ENCODE data around the gene THEM4.

THEM4 gene

DNA sequence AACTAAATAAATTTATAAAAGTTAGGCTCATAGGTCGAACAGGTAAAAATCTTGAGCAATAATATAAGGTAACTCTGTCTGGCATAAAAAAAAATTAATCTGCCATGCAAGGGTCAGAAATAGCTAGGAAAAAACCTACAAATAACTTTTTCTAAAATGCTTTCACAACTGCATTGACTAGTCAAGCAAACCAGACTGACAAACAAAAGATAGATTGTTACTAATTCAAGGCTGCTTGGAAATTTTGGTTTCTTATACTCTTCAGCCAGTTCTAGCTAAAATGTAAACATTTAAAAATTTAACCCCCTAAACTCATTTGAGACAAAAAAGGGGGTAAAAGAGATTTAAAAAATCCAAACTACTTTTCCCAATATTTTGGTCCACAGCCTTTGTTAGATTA lies 43.5 kb upstream of the THEM4 start:
- Histone ChIP-seq H3K27ac (ENCODE audit: poor library complexity, severe bottlenecking) (no peak overlapping the region), H3K27me3 (ENCODE audit: insufficient read depth, poor library complexity, severe bottlenecking) (no peaks in the 10 kb centered on the region), H3K36me3 (ENCODE audit: low read depth) (no peaks in the 10 kb centered on the region), H3K4me1 (ENCODE audit: insufficient read depth, poor library complexity, severe bottlenecking) (no peaks in the 10 kb centered on the region), H3K4me3 (ENCODE audit: severe bottlenecking) (no peak overlapping the region), H3K9me3 (ENCODE audit: severe bottlenecking) (no peaks in the 10 kb centered on the region)
- DNase-seq (ENCODE audit: low spot score) (no peak), ATAC-seq (ENCODE audit: low read depth) (no peak)
- TF ChIP-seq, protein P1, sequence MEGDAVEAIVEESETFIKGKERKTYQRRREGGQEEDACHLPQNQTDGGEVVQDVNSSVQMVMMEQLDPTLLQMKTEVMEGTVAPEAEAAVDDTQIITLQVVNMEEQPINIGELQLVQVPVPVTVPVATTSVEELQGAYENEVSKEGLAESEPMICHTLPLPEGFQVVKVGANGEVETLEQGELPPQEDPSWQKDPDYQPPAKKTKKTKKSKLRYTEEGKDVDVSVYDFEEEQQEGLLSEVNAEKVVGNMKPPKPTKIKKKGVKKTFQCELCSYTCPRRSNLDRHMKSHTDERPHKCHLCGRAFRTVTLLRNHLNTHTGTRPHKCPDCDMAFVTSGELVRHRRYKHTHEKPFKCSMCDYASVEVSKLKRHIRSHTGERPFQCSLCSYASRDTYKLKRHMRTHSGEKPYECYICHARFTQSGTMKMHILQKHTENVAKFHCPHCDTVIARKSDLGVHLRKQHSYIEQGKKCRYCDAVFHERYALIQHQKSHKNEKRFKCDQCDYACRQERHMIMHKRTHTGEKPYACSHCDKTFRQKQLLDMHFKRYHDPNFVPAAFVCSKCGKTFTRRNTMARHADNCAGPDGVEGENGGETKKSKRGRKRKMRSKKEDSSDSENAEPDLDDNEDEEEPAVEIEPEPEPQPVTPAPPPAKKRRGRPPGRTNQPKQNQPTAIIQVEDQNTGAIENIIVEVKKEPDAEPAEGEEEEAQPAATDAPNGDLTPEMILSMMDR (IDR thresholded peaks at IDR 0.05; ENCODE audit: poor library complexity, severe bottlenecking), result no peak

DNA sequence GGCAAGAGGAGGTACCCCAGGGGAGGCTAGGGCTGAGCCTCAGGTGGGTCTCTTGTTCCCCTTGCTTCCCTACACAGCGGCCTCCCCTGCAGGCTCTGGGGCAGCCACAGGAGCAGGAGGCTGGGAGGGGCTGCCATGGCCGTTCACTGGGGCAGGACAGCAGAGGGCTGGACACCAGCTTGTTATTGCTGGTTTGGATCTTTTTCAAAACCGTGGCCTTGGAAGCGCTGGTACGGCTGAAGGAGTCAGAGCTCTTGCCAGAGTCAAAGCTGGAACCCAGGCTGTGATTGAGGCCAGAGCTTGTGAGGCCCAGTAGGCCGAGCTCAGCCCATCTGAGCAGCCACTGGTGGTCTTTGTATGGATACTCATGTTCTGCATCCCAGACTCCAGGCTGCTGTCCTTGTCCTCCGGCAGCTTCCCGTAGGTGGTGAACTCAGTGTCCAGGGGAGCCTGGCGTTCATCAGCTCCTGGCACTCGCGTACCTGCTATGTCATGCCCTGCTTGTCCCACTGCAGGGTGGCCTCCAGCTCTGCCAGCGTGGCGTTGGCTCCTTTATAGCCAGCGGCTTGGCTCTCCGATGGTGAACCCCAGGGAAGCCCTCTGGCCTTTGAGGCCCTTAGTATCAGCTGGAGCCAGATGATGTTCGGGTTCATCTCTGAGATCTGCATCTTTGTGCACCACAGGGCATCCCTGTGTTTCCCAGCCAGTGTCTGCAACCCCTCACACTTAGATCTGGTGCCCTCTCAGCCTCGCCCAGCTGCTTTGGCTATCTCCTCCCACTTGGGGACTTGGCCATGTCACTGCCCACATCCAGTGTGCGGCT lies 40.3 kb upstream of the THEM4 start:
- H3K27ac ChIP-seq (ENCODE audit: poor library complexity, severe bottlenecking), result no peak overlapping the region

DNA sequence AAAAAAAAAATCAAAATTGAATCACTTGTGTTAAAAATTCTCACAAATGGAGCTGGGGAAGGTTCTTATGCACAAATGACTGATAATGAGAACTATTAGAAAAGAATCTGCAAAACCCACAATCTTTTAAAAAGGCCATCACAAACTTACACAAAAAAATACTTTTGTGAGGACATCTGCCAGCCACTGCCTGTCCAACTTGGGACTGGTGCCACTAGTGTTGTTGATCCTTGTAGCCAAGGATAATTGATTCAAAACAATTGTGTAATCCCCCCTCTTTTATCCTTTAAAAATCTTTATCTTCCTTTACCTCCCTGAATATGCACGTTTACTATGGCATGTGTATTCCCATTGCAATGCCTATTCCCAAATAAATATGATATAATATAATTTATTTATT lies 39.2 kb upstream of the THEM4 start:
- TF ChIP-seq, protein P1 (IDR thresholded peaks at IDR 0.05; ENCODE audit: poor library complexity, severe bottlenecking), result no peak
- Histone ChIP-seq H3K27me3 (ENCODE audit: insufficient read depth, poor library complexity, severe bottlenecking) (no peaks in the 10 kb centered on the region), H3K9me3 (ENCODE audit: severe bottlenecking) (no peaks in the 10 kb centered on the region), H3K4me1 (ENCODE audit: insufficient read depth, poor library complexity, severe bottlenecking) (peaks cover 33% of the 10 kb centered on the region), H3K4me3 (ENCODE audit: severe bottlenecking) (no peak overlapping the region), H3K36me3 (ENCODE audit: low read depth) (no peaks in the 10 kb centered on the region), H3K27ac (ENCODE audit: poor library complexity, severe bottlenecking) (no peak overlapping the region)
- DNase-seq (ENCODE audit: low spot score) (no peak), ATAC-seq (ENCODE audit: low read depth) (no peak)

More for the DNA sequence above, 40.3 kb upstream of the THEM4 start:
- Histone ChIP-seq H3K36me3 (ENCODE audit: low read depth) (no peaks in the 10 kb centered on the region), H3K4me1 (ENCODE audit: insufficient read depth, poor library complexity, severe bottlenecking) (peaks cover 29% of the 10 kb centered on the region), H3K4me3 (ENCODE audit: severe bottlenecking) (no peak overlapping the region), H3K9me3 (ENCODE audit: severe bottlenecking) (no peaks in the 10 kb centered on the region), H3K27me3 (ENCODE audit: insufficient read depth, poor library complexity, severe bottlenecking) (no peaks in the 10 kb centered on the region)
- DNase-seq (ENCODE audit: low spot score) (no peak), ATAC-seq (ENCODE audit: low read depth) (no peak)
- TF ChIP-seq, protein P1 (IDR thresholded peaks at IDR 0.05; ENCODE audit: poor library complexity, severe bottlenecking), result no peak

DNA sequence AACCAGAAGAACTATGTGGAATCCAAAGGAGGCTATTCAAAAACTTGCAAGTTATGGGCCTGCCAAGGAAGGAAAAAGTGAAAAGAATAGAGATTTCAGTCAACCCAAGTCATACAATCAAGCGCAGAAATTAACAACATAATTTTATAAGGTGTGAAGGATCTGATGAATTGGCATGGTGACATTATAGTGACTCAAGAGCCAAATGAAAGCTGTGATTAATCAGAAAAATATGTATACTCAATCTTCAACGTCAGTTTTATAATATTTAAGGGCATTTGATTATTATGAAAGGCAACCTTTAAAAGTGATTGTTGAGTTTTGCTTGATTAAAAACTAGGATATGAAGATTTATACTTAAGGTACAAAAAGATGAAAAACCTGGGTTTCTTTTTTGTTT lies 37.8 kb upstream of the THEM4 start:
- Histone ChIP-seq H3K27ac (ENCODE audit: poor library complexity, severe bottlenecking) (peak overlapping the region; percentile 92), H3K9me3 (ENCODE audit: severe bottlenecking) (no peaks in the 10 kb centered on the region), H3K27me3 (ENCODE audit: insufficient read depth, poor library complexity, severe bottlenecking) (no peaks in the 10 kb centered on the region), H3K36me3 (ENCODE audit: low read depth) (no peaks in the 10 kb centered on the region), H3K4me1 (ENCODE audit: insufficient read depth, poor library complexity, severe bottlenecking) (peaks cover 33% of the 10 kb centered on the region), H3K4me3 (ENCODE audit: severe bottlenecking) (no peak overlapping the region)
- no peak for DNase-seq (ENCODE audit: low spot score)
- TF ChIP-seq, protein P1 (IDR thresholded peaks at IDR 0.05; ENCODE audit: poor library complexity, severe bottlenecking), result no peak
- no peak for ATAC-seq (ENCODE audit: low read depth)

All from RWPE2 (cell line).